AG09309 (cell line): ENCODE results near the gene SLC40A1.

Source experiments
- DNase-seq: peaks from one replicate; pipeline ENCODE4 v3.0.0-alpha.2; 2010; ENCODE audit warnings: low read depth
- H3K4me3 ChIP-seq: 2 replicates; pipeline ENCODE4 v1.5.1; 2011; ENCODE audit warnings: mild to moderate bottlenecking, low read depth, low read length, moderate library complexity; ENCODE audit not compliant: control insufficient read depth
- TF ChIP-seq, protein P1 (sequence below): IDR thresholded peaks from 2 replicates; pipeline ENCODE4 v1.5.1; 2011; ENCODE audit warnings: mild to moderate bottlenecking, low read depth, low read length, inconsistent platforms; ENCODE audit not compliant: insufficient read depth, control insufficient read depth; ENCODE audit errors: missing control alignments

SLC40A1 gene, protein sequence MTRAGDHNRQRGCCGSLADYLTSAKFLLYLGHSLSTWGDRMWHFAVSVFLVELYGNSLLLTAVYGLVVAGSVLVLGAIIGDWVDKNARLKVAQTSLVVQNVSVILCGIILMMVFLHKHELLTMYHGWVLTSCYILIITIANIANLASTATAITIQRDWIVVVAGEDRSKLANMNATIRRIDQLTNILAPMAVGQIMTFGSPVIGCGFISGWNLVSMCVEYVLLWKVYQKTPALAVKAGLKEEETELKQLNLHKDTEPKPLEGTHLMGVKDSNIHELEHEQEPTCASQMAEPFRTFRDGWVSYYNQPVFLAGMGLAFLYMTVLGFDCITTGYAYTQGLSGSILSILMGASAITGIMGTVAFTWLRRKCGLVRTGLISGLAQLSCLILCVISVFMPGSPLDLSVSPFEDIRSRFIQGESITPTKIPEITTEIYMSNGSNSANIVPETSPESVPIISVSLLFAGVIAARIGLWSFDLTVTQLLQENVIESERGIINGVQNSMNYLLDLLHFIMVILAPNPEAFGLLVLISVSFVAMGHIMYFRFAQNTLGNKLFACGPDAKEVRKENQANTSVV

DNA sequence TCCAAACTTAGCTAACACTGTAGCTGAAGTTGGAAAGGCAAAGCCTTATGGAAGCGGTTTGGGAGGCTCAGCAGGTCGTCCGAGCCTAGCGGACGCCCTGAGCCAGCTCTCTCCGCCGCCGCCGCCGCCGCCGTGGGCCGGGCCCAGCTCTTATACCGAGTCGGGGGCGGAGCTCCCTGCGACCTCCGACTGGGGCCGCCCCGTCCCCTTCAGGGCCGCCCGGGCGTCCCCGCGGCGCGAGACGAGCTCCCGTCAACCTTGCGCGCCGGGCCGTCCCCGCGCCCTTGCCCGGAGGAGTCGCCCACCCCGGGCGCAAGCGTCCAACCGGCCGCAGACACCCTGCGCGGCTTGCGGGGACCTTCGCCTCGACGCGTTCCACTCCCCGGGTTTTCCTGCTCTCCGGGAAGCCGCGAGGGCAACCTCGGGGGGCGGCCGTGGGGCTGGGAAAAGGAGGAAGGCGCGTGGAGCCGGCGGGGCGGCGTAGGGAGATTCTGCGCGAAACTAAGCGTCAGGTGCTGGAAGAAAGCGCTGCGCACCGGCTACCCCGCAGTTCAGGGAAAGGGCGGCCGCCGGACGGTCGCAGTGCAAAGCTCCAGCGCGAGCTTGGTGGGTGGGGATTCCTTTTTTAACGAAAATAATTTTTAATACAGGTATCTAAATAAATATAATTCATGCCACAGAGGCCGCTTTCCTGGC, at the start of gene SLC40A1:
SLC40A1 (minus strand) TSS at position 129 of the 696 bp plus-strand sequence. CDS start 326 bp downstream, outside the sequence.
- H3K4me3 ChIP-seq, result peak within 1 kb of the TSS; percentile 52
- DNase-seq, result no peak
- TF ChIP-seq, protein P1, sequence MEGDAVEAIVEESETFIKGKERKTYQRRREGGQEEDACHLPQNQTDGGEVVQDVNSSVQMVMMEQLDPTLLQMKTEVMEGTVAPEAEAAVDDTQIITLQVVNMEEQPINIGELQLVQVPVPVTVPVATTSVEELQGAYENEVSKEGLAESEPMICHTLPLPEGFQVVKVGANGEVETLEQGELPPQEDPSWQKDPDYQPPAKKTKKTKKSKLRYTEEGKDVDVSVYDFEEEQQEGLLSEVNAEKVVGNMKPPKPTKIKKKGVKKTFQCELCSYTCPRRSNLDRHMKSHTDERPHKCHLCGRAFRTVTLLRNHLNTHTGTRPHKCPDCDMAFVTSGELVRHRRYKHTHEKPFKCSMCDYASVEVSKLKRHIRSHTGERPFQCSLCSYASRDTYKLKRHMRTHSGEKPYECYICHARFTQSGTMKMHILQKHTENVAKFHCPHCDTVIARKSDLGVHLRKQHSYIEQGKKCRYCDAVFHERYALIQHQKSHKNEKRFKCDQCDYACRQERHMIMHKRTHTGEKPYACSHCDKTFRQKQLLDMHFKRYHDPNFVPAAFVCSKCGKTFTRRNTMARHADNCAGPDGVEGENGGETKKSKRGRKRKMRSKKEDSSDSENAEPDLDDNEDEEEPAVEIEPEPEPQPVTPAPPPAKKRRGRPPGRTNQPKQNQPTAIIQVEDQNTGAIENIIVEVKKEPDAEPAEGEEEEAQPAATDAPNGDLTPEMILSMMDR, result no peak

DNA sequence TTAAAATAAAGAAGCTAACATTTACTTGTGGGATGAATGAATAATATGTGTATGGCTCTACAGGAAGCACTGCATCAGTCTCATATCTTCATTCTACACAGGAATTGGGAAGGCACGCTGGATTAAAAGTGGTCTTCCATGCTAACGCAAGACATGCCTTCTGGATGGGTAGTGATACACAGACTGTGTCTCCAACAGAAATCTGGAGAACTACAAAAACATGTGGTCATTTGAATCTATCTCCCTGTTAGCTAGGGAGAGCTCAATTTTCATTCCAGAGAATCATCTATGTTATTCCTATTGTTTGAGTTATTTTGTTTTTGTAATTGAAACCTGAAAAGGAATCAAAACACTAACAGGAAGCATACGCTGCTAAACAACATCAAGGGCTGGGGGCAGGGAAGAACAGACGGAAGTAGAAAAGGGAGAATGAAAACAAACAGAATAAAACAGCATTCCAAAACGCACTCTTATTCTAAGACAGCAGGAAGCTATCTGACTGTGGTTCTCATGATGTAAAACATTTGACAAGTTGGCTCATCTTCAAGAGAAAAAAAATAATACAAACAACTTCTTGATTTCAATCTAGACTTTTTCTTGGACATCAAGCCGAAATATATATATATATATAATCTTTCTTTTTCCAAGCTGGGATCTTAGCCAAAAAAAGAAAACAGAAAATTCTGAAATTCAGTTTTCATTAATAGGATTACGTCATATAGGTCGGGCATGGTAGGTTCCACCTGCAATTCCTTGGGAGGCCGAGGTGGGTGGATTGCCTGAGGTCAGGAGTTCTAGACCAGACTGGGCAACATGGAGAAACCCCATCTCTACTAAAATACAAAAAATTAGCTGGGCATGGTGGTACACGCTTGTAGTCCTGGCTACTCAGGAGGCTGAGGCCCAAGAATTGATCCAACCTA, 49.2 kb upstream of the SLC40A1 start:
- TF ChIP-seq, protein P1, result no peak
- H3K4me3 ChIP-seq, result no peak overlapping the region
- no peak for DNase-seq

DNA sequence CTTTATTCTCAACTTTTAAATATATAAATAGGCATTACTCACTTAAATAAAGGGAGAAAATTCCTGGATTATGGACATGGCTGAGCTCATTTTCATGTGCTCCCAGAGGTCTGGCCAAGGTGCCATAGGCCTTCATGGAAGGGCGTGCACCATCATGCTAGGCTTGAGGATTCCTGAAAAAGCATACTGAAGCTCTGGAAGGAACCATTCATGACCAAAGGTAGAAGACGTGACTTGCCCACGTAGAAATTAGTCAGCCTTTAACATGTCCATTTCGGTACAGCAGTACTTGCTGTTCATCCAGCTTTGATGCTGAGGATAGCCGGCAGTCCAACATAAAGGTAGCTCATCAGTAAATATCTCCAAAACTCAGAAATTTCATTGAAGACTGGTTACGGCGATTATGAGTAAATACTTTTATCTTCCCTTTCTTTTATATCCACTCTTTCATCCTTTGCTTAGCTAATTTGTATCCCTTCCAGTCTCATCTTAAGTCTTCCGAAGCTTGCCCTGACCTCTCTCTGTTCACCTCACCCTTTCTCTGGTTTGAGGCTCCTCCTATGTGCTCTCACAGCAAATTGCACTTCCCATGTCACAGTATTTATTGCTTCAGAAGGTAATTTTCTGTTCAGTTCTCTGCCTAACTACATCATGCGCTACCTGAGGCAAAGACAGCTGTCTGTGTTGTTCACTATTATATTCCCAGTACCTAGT, 48.4 kb upstream of the SLC40A1 start:
- H3K4me3 ChIP-seq, result no peak overlapping the region
- TF ChIP-seq, protein P1, result no peak
- no peak for DNase-seq

DNA sequence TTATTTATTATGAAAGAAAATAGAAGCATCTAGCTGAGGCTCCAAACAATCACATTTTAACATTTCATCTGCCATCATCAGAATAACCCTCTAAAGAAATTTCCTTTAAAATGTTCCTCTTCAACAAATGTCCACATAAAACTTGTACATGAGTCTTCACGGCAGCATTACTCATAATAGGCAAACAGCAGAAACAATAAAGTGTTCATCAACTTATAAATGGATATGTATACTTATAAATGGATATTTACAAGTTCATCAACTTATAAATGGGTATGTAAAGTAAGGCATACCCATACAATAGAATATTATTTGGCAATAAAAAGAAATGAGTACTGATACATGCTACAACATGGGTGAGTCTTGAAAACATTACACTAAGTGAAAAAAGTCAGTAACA, 47.2 kb upstream of the SLC40A1 start:
- H3K4me3 ChIP-seq, result no peak overlapping the region
- TF ChIP-seq, protein P1, result no peak
- no peak for DNase-seq

DNA sequence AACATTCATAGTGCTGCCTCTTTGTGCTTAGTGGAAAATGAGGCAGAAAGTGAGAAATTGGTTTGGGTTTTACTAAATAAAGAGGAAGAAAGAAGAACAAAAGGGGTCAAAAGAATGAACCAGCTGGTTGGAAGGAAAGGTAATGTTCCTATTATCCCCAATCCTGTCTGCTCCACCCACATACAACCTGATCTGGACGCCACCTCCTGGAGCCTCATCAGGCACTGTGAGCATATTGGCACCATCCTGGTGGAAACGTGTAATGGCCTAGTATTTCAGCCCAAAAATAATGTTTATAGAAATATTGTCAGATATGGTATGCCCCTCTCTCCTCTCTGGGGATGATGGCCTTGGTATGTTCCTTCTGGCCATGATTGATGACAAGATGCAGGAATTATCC, 45.0 kb upstream of the SLC40A1 start:
- DNase-seq, result no peak
- TF ChIP-seq, protein P1, result no peak

More for the DNA sequence above, 45.0 kb upstream of the SLC40A1 start:
- H3K4me3 ChIP-seq, result no peak overlapping the region
